Ishikawa (cell line): ENCODE measurements around the gene LPP.

Source experiments
- CEBPB ChIP-seq: IDR thresholded peaks from 2 replicates; pipeline ENCODE4 v1.6.1; 2012
- CREB1 ChIP-seq: IDR thresholded peaks from 2 replicates; pipeline ENCODE4 v1.6.1; 2012; ENCODE audit warnings: low read depth
- EGR1 ChIP-seq: IDR thresholded peaks from 2 replicates; pipeline ENCODE4 v1.6.1; 2012
- EP300 ChIP-seq: IDR thresholded peaks from 2 replicates; pipeline ENCODE4 v1.6.1; 2012; ENCODE audit warnings: borderline replicate concordance
- FOXM1 ChIP-seq: IDR thresholded peaks from 2 replicates; pipeline ENCODE4 v1.6.1; 2012; ENCODE audit warnings: low read depth, borderline replicate concordance
- NFIC ChIP-seq: IDR thresholded peaks from 2 replicates; pipeline ENCODE4 v1.6.1; 2012
- RAD21 ChIP-seq: IDR thresholded peaks from 2 replicates; pipeline ENCODE4 v1.6.1; 2012; ENCODE audit warnings: low read depth
- TAF1 ChIP-seq: IDR thresholded peaks from 2 replicates; pipeline ENCODE4 v1.6.1; 2012; ENCODE audit warnings: low read depth, mild to moderate bottlenecking
- TCF12 ChIP-seq: IDR thresholded peaks from 2 replicates; pipeline ENCODE4 v1.6.1; 2012; ENCODE audit warnings: low read depth
- TEAD4 ChIP-seq: IDR thresholded peaks from 2 replicates; pipeline ENCODE4 v1.6.1; 2012
- YY1 ChIP-seq: IDR thresholded peaks from 2 replicates; pipeline ENCODE4 v1.6.1; 2012; ENCODE audit warnings: low read depth
- ZBTB7A ChIP-seq: IDR thresholded peaks from 2 replicates; pipeline ENCODE4 v1.6.1; 2012; ENCODE audit warnings: low read depth
- TF ChIP-seq, protein P1 (sequence below): IDR thresholded peaks from 2 replicates; pipeline ENCODE4 v1.6.1; 2012
- TF ChIP-seq, protein P2 (sequence below): IDR thresholded peaks from 2 replicates; pipeline ENCODE4 v1.6.1; 2012
- TF ChIP-seq, protein P3 (sequence below): IDR thresholded peaks from 2 replicates; pipeline ENCODE4 v1.6.1; 2012; ENCODE audit warnings: low read depth, mild to moderate bottlenecking

Gene LPP

DNA sequence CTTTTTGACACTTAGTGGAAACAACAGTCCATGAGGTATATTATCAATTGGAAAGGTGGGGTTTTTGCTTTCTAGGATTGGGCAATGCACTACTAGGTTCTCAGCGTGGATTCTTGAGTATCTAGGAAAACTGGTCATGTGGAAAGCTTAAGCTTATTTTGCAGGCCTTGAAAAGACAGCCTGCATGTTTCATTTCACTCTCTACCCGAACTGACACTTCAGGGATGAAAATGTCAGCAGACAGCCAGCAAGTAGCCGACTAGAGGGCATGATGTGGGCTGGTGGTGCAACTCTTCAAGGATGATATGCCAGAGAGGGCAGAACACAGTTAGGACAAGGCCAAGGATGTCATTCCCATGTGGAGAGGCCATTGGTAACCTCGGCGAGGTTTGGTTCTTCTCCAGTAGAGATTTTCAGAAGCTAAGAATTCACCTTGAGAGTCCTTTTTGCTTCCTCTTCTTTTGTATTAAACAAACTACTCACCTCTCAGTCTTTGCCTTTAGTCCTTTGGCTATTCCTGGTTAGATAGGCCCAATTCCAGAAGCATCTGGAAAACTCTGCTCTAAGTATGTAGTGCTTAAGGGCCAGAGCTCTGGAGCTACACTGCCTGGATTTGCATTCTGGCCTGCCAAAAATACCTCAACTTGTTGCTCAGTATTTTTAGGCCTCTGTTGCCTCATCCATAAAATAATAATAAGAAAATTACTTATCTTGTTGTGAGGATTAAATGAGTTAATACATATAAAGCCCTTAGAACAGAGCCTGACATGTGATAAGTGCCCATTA, 17.9 kb downstream of the LPP start:
- TF ChIP-seq CREB1 = no peak
- no peak for TF ChIP-seq RAD21
- TF ChIP-seq NFIC = no peak
- TF ChIP-seq EP300 = no peak
- no peak for TF ChIP-seq ZBTB7A
- TF ChIP-seq, protein P1, sequence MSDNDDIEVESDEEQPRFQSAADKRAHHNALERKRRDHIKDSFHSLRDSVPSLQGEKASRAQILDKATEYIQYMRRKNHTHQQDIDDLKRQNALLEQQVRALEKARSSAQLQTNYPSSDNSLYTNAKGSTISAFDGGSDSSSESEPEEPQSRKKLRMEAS = no peak
- TF ChIP-seq CEBPB = no peak
- TF ChIP-seq, protein P2, sequence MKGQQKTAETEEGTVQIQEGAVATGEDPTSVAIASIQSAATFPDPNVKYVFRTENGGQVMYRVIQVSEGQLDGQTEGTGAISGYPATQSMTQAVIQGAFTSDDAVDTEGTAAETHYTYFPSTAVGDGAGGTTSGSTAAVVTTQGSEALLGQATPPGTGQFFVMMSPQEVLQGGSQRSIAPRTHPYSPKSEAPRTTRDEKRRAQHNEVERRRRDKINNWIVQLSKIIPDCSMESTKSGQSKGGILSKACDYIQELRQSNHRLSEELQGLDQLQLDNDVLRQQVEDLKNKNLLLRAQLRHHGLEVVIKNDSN = no peak
- no peak for TF ChIP-seq TCF12
- no peak for TF ChIP-seq YY1
- no peak for TF ChIP-seq EGR1
- TF ChIP-seq TEAD4 = no peak
- no peak for TF ChIP-seq TAF1

DNA sequence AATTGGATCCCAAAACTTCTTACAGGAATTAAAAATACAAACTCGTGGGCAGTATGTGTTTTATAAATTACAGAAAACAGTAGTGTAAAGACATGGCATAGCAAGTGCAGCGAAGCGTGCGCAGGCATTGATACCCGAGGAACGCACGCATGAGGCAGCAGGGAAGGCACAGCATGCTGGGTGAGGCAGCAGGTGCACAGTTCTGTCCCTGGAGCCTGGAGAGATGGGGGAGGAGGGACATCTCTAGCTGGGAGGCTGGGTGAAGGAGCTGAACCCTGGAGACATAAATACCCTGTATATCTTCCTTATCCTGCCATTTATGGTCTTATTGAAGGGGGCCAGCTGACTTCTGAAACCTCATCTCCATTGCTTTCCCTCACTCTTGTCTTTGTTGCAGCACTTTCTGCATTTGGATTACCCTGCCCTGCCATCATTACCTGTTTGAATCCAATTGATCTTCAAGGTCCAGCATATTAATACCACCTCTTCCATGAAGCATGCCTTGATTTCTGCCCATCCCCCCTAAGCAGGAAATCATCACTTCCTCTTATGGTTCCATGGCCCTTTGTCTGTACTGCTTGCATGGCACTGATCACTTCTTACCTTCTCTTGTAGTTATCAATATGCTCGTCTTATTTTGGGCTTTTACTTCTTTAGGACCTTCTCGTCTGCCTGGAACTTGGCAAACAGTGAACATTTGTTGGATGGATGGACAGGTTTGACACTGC, 20.5 kb downstream of the LPP start:
- TF ChIP-seq, protein P3, sequence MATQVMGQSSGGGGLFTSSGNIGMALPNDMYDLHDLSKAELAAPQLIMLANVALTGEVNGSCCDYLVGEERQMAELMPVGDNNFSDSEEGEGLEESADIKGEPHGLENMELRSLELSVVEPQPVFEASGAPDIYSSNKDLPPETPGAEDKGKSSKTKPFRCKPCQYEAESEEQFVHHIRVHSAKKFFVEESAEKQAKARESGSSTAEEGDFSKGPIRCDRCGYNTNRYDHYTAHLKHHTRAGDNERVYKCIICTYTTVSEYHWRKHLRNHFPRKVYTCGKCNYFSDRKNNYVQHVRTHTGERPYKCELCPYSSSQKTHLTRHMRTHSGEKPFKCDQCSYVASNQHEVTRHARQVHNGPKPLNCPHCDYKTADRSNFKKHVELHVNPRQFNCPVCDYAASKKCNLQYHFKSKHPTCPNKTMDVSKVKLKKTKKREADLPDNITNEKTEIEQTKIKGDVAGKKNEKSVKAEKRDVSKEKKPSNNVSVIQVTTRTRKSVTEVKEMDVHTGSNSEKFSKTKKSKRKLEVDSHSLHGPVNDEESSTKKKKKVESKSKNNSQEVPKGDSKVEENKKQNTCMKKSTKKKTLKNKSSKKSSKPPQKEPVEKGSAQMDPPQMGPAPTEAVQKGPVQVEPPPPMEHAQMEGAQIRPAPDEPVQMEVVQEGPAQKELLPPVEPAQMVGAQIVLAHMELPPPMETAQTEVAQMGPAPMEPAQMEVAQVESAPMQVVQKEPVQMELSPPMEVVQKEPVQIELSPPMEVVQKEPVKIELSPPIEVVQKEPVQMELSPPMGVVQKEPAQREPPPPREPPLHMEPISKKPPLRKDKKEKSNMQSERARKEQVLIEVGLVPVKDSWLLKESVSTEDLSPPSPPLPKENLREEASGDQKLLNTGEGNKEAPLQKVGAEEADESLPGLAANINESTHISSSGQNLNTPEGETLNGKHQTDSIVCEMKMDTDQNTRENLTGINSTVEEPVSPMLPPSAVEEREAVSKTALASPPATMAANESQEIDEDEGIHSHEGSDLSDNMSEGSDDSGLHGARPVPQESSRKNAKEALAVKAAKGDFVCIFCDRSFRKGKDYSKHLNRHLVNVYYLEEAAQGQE = no peak
- TF ChIP-seq TCF12 (no peak), NFIC (no peak), YY1 (no peak), EGR1 (no peak), TEAD4 (no peak), TAF1 (no peak), RAD21 (no peak), FOXM1 (no peak), CEBPB (no peak), ZBTB7A (no peak), EP300 (no peak), CREB1 (no peak)
- TF ChIP-seq, protein P1 = no peak
- TF ChIP-seq, protein P2 = no peak

DNA sequence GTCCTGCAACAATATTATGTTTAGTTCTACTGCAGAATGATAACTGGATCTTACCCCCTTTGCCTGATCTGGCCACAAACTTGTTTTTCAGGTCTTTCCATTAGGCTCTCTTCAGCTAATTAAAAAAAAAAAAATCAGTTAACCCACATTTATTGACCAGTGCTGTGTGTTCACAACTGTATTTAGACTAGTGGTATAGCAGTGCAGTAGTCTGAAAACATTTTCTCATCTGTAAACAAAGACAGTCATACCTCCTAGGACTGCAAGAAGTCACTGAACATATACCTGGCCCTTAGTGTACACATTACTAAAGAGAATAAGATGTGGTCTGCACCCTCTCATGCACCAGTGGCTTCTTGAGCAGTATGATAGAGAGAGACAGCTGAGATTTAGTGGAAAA, 22.5 kb downstream of the LPP start:
- TF ChIP-seq EP300 = no peak
- no peak for TF ChIP-seq EGR1
- TF ChIP-seq, protein P1 = no peak
- TF ChIP-seq CREB1 = no peak
- no peak for TF ChIP-seq TAF1
- TF ChIP-seq, protein P2 = no peak
- TF ChIP-seq, protein P3 = no peak
- no peak for TF ChIP-seq RAD21
- no peak for TF ChIP-seq YY1
- no peak for TF ChIP-seq NFIC

DNA sequence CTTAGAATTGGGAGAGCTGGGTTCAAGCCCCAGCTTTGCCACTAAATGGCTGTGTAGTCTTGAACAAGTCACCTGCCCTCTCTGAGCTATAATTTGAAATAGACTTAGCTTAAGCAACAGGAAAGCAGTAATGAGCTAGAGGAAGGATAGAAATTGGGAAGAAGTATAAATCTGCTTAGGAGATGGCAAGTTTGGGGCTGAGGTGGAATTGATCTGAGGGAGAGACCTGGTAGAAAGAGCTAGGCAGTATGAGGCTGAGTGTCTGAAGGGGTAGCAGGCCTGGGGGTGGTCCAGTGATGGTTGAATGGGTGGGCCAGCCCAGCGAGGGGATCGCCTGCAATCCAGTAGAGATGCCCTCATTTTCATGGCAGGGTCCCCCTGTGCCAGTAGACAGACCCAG, 22.9 kb downstream of the LPP start:
- no peak for TF ChIP-seq EGR1
- TF ChIP-seq NFIC = no peak
- TF ChIP-seq FOXM1 = no peak

DNA sequence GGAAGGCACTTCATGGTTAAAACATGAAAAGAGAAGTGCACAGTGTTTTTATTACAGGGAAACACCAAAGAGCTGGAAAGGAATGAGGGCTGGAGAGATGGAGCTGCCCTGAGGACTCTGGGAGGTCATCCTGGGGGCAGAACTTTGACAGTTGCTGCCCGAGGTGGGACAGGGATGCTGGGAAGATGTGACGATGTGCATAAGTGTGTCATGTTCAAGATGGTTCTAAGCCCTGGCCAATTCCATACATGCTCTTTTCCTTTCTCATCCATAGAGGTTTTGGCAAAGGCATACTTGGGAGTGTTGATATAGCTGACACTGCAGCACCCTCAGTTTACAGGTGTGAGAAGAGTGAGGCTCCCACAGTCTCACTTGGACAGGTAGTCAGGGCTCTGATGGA, 23.8 kb downstream of the LPP start:
- TF ChIP-seq NFIC (no peak), TCF12 (no peak), TEAD4 (no peak), YY1 (no peak), CREB1 (no peak), RAD21 (no peak), CEBPB (no peak)
- TF ChIP-seq, protein P2 = no peak
- TF ChIP-seq, protein P1 = no peak
- TF ChIP-seq, protein P3 = no peak
